GM12801 (cell line): Measurements from ENCODE around the gene RNASEL.

Source experiments
- TF ChIP-seq, protein P1 (sequence below): IDR thresholded peaks from one replicate; pipeline ENCODE4 v1.5.1; 2011; ENCODE audit warnings: control low read depth; ENCODE audit not compliant: insufficient read length; ENCODE audit errors: extremely low read depth

RNASEL gene

DNA sequence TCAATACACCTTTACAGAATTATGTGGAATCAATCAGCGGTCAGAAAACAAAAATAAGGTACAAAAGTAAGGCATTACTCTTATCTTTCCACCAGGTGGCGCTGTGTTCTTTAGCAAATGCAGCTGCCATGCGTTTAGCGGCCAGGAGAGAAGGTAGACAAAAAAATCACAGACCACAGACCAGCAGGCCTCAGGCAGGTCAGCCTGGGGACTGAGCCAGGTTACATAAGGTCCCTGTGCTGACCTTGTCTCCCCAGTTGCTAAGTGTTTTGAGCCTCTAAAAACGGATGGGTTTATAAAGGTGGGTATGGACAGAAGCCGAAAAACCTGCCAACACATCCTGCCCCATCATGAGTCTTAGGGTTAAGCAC lies 12.3 kb upstream of the RNASEL start:
- TF ChIP-seq, protein P1, sequence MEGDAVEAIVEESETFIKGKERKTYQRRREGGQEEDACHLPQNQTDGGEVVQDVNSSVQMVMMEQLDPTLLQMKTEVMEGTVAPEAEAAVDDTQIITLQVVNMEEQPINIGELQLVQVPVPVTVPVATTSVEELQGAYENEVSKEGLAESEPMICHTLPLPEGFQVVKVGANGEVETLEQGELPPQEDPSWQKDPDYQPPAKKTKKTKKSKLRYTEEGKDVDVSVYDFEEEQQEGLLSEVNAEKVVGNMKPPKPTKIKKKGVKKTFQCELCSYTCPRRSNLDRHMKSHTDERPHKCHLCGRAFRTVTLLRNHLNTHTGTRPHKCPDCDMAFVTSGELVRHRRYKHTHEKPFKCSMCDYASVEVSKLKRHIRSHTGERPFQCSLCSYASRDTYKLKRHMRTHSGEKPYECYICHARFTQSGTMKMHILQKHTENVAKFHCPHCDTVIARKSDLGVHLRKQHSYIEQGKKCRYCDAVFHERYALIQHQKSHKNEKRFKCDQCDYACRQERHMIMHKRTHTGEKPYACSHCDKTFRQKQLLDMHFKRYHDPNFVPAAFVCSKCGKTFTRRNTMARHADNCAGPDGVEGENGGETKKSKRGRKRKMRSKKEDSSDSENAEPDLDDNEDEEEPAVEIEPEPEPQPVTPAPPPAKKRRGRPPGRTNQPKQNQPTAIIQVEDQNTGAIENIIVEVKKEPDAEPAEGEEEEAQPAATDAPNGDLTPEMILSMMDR, result no peak

DNA sequence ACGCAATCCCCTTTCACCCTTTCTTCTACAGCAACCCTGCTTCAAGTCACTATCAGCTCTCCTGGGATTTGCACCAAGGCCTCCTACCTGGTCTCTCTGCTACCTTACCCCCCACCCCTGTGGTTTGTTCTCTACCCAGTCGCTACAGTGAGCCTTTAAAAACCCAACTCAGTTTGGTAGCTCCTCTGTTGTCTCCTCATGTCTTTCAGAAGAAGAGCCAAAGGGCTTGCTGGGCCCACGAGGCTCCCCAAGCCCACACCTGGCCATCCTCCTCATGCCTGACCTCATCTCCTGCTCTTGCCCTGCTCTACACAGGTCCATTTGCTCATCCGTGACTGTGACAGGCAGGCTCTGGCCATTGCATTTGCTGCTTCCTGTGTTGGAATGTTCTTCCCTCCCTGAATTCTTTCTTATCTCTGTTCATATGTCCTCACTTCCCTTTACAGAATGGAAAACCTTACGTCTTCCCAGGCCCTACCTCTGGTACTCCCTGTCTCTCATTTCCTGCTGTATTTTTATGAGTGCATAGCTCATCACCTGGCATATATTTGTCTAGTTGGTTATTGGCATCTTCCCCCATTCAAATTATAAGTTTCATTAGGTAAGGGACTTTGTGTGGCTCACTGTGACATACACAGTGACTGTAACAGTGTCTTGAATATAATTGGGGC lies 11.8 kb upstream of the RNASEL start:
- TF ChIP-seq, protein P1, result no peak

DNA sequence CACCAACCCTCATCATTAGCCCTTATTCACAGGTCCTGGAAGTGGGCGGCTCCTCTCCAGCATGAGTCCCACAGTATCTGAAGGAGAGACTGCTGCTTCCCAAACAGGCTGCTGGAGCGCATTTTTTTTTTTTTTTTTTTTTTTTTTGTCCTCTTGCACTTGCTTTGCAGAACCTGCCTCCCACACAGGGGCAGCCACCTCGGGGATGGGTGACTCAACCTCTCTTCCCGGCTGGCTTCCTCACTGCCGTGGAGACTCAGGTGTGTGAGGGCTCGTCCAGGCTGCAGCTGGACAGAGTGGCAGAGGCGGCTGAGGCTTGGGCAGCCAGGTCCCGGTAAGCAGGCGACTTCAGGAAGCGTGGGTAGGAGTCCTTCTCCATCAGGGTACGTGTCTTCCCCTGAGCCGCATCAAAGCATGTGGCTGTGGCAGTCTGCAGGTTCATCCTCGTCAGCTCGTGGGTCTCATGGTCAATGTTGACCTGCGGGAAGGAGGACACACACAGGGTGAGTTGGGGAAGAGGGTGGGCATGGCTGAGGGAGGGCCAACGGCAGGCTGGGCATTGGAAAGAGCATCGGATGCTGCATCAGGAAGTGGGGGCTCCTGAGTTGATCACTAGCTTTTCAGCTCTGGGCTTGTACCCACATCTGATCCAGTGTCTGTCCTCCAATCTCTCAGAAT lies 11.1 kb upstream of the RNASEL start:
- TF ChIP-seq, protein P1, result no peak

DNA sequence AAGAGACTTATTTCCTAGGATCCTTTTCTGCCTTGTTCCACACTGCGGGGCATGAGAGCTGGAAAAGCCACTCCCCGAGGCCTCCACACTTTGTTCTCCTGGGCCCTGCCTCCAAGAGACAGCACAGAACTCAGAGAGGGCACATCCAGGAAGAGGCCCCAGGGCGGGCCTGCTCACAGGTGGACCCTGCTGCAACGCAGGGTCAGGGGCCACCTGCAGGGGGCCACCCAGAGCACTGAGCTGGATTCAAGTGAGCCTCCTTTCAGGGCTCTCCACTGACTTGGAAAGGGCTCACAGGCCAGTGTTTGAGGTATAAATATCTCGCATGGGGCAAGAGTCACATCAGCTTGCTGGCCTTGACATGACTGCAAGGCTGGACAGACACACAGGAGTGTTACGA lies 10.3 kb upstream of the RNASEL start:
- TF ChIP-seq, protein P1, result no peak

DNA sequence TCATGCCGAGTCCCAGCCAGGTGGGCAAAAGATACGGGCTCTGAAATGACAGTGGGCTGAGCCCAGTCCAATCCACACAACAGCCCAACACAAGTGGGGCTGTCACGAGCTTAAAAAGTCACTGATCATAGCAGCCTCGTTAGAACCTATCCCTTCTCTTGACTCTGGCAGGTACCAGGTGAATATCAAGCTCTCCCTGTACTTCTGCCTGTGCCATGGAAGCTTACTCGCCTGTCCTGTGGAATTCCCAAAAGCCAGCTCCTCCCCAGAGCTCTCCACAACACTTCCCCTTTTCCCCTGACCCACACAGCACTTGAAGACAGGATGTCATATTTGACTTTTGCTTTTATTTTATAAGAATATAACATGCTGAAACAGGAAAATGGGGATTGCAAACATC lies 9.2 kb upstream of the RNASEL start:
- TF ChIP-seq, protein P1, result no peak

DNA sequence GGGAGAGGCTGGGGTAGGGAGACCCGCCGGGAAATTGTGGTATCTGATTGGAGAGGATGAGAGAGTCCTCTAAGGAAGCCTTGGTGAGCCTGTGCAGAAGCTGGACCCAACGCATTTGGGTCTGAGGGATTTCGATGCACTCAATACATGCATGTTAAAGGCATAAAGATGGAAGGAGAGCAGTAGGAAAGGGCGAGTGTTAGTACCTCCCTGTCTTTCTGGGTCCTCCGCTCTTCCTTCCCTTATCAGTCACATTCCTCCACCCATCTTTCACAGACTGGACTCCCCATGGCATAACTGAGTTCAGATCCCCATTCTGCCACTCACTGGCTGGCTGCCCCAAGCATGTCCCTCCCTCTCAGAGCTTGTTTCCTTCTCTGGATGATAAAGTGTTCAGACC lies 7.9 kb upstream of the RNASEL start:
- TF ChIP-seq, protein P1, result no peak

DNA sequence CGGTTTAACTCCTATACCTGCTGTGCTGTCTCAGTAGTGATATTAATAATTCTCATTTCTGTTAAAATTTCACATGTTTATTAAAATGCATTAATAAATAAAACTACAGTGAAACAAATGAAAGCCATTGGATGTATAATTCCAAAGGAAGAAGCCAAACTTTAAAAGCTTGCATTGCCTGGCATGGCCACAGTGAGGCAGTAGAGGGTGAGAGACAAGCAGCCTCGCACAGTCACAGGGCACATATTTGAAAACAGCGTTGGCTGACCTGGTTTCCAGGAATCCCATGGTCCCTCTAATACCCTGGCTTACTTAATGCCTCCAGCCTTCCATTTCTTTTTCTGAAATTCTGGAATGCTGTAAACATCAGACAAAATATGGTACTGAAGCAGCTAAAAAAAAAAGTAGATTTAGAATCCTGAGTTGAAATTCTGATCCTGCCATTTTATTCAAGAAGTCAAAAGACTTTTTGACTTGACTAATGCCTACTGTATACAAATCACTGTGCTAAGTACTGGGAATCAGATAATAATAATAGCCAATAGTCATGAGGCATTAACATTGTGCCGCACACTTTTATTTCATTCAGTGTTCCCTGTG lies 6.7 kb upstream of the RNASEL start:
- TF ChIP-seq, protein P1, result no peak
